ENCODE measurements around the gene FLT3. TPM values are rescaled to one million over a fixed set of nuclear protein-coding genes. Genes with fewer than 3 reads are reported as not detected.

The FLT3 gene
- total and polyA plus RNA-seq, 7 donors = 0.23 to 3.5 (median 2.0) TPM; not detected in 1

DNA sequence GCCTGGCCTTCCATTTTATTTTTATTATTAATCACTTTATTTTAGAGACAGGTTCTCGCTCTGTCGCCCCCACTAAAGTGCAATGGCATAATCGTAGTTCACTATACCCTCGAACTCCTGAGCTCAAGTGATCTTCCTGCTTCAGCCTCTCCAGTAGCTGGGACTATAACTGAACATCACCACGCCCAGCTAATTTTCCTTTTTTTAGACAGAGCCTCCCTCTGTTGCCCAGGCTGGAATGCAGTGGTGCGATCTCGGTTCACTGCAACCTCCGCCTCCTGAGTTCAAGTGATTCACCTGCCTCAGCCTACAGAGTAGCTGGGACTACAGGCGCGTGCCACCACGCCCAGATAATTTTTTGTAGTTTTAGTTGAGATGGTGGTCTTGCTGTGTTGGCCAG, 31.3 kb upstream of the FLT3 start:
- H3K27me3 ChIP-seq = no peaks in the 10 kb centered on the region
- H3K9me3 ChIP-seq = no peaks in the 10 kb centered on the region
- no peak overlapping the region for H3K4me3 ChIP-seq
- intact Hi-C loops (cut with DNase I) = loop anchor here (10.0 kb wide), 3 partner anchors 507 to 1147 kb away; partner anchors contain the start of genes LNX2, POLR1D and POMP
- H3K27ac ChIP-seq = no peak overlapping the region
- 74 to 89% methylated on average over 11 of the region's 11 CpGs for WGBS, 2 donors
- no peaks in the 10 kb centered on the region for H3K36me3 ChIP-seq
- DNase-seq = no peak
- TF ChIP-seq, protein P1, sequence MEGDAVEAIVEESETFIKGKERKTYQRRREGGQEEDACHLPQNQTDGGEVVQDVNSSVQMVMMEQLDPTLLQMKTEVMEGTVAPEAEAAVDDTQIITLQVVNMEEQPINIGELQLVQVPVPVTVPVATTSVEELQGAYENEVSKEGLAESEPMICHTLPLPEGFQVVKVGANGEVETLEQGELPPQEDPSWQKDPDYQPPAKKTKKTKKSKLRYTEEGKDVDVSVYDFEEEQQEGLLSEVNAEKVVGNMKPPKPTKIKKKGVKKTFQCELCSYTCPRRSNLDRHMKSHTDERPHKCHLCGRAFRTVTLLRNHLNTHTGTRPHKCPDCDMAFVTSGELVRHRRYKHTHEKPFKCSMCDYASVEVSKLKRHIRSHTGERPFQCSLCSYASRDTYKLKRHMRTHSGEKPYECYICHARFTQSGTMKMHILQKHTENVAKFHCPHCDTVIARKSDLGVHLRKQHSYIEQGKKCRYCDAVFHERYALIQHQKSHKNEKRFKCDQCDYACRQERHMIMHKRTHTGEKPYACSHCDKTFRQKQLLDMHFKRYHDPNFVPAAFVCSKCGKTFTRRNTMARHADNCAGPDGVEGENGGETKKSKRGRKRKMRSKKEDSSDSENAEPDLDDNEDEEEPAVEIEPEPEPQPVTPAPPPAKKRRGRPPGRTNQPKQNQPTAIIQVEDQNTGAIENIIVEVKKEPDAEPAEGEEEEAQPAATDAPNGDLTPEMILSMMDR (IDR thresholded peaks at IDR 0.05) = no peak
- TF ChIP-seq POLR2AphosphoS5 (IDR thresholded peaks at IDR 0.05) (no peak), EP300 (IDR thresholded peaks at IDR 0.05) (no peak)
- peaks cover 0 to 2% (median under 1%) of the 10 kb centered on the region in 4 donors for H3K4me1 ChIP-seq

DNA sequence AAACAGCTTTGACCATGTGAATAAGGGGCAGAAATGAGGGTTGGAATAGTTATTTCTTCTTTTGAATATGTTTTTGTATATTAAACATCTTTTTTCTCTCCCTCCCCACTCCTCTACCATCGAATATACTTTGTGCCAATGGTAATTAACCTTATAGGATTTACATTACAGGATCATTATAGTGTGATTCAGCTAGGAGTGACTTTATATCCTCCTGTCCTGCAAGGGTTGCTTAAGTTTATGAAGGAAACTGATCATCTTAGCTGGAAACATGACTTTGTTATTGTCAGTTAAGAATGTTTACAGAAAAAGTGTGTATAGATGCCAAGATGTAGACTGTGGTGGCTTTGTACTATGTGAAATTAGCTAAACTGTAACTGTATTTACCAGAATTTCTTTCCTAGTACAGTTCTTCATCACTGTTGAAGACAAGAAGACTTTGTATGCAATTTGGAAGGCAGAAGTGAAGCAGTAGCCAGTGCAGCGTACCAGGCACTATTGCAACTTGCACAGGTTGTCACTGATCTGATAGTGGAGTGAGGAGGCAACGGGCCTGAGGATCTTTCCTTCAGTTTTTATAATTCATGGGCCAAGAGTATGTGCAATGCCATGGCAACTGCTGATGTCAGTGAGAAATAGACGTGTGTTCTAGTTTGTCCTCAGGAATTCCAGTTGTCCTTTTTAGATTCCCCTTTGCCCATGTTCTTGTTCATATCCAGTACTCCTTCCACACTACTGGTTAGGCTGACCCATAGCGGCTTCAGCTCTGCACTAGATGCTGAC, 29.7 kb upstream of the FLT3 start:
- no peak overlapping the region for H3K27ac ChIP-seq
- intact Hi-C loops (cut with DNase I) = loop anchor here (10.0 kb wide), 3 partner anchors 505 to 1145 kb away; partner anchors contain the start of genes LNX2, POLR1D and POMP
- H3K4me1 ChIP-seq = no peaks in the 10 kb centered on the region
- no peak overlapping the region for H3K4me3 ChIP-seq
- H3K9me3 ChIP-seq = no peaks in the 10 kb centered on the region
- no peaks in the 10 kb centered on the region for H3K27me3 ChIP-seq
- WGBS, 2 donors = 44 to 68% methylated on average over 5 of the region's 5 CpGs
- no peak for TF ChIP-seq POLR2AphosphoS5 (IDR thresholded peaks at IDR 0.05)
- TF ChIP-seq POLR2A (IDR thresholded peaks at IDR 0.05) = no peak
- TF ChIP-seq, protein P1 (IDR thresholded peaks at IDR 0.05) = no peak
- no peak for TF ChIP-seq EP300 (IDR thresholded peaks at IDR 0.05)
- DNase-seq = no peak
- no peaks in the 10 kb centered on the region for H3K36me3 ChIP-seq

DNA sequence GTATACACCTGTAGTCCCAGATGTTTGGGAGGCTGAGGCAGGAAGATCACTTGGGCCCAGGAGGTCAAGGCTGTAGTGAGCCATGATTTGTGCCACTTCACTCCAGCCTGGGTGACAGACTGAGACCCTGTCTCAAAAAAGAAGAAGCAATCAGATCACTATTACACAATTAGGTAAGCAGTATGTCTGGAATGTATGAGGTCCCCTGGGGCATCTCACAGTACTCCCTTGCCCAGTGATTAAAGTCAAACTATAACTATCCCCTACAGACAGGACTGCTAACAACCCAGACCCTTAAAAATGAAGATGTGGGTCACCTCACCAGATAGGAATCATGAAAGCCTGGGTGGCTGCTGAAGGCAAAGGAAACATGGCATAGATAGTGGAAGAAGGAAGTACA, 28.6 kb upstream of the FLT3 start:
- Histone ChIP-seq H3K4me1 (no peaks in the 10 kb centered on the region), H3K9me3 (no peaks in the 10 kb centered on the region), H3K36me3 (no peaks in the 10 kb centered on the region), H3K27me3 (no peaks in the 10 kb centered on the region), H3K27ac (no peak overlapping the region), H3K4me3 (no peak overlapping the region)
- TF ChIP-seq EP300 (IDR thresholded peaks at IDR 0.05) (no peak), POLR2AphosphoS5 (IDR thresholded peaks at IDR 0.05) (no peak), POLR2A (IDR thresholded peaks at IDR 0.05) (no peak)
- TF ChIP-seq, protein P1 (IDR thresholded peaks at IDR 0.05) = no peak
- no peak for DNase-seq
- intact Hi-C loops (cut with DNase I) = no loop called here

DNA sequence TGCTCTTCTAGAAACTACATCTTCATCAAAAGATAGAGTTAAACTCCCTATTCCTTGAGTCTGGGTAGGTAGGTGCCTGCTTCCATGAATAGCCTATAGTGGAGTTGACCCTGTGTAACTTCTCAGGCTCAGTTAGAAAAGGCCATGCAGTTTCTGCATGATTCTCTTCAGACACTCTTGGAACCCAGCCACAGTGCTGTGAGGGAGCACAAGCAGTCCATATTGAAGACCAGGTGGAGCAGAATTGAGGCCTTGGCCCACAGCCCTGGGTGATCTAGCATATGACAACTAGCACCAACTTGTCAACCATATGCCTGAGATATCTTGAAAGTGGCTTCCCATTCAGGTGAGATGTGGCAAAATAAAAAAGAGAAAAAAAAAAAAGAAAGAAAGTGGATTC, 27.7 kb upstream of the FLT3 start:
- intact Hi-C loops (cut with DNase I) = no loop called here
- TF ChIP-seq EP300 (IDR thresholded peaks at IDR 0.05) (no peak), POLR2AphosphoS5 (IDR thresholded peaks at IDR 0.05) (no peak), POLR2A (IDR thresholded peaks at IDR 0.05) (no peak)
- TF ChIP-seq, protein P1 (IDR thresholded peaks at IDR 0.05) = no peak
- no peaks in the 10 kb centered on the region for H3K36me3 ChIP-seq
- no peak for DNase-seq
- H3K4me3 ChIP-seq = no peak overlapping the region
- peaks cover 0 to 4% (median 0%) of the 10 kb centered on the region in 3 donors for H3K27me3 ChIP-seq
- no peak overlapping the region for H3K27ac ChIP-seq
- no peaks in the 10 kb centered on the region for H3K4me1 ChIP-seq
- no peaks in the 10 kb centered on the region for H3K9me3 ChIP-seq

All from sigmoid colon (tissue), 7 donors.